ENCODE results near the gene MMD2.
"Not testable (repeated sequence)": the region's sequence is repeated elsewhere in the genome, so short reads cannot be mapped to it uniquely, and the experiment has no call there.

The MMD2 gene, protein sequence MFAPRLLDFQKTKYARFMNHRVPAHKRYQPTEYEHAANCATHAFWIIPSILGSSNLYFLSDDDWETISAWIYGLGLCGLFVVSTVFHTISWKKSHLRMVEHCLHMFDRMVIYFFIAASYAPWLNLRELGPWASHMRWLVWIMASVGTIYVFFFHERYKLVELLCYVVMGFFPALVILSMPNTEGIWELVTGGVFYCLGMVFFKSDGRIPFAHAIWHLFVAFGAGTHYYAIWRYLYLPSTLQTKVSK

DNA sequence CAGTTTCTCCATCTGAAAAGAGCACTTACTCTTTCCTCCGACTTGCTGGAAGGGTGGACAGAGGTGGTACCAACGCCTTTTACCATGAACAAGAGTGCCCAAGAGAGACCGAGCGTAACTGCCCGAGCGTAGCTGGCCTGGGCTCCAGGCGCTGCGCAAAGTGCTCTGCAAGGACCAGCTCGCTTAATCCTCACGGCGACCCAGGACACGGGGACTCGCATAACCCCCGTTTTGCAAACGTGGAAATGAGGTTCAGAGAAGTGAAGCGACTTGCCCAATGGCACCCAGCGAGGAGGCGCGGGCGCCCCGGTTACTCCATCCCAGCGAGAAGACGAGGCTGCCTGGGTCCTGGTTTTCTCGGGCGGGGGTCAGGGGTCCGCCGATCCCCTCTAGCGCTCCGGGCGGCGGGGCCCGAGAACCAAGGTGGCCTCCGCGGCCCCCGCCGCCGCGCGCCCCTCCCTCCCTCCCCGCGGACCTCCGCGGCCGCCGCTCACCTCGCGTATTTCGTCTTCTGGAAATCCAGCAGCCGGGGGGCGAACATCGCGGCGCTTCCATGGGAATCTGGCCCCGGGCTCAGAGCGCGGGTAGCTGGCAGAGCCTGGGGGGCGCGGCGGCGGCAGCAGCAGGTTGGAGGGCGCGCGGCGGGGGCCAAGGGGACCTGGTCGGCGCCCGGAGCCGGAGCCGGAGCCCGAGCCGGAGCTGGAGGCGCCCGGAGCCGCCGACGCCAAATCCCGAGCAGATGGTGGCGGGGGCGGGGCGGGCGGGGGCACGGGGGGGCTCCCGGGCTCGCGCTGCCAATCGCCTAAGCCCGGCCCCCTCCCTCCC lies at the start of gene MMD2:
Gene MMD2, minus strand, starts transcription at position 711 of the 825 bp plus-strand sequence. Its CDS starts 170 bp downstream, at position 541.
- no peak for DNase-seq

DNA sequence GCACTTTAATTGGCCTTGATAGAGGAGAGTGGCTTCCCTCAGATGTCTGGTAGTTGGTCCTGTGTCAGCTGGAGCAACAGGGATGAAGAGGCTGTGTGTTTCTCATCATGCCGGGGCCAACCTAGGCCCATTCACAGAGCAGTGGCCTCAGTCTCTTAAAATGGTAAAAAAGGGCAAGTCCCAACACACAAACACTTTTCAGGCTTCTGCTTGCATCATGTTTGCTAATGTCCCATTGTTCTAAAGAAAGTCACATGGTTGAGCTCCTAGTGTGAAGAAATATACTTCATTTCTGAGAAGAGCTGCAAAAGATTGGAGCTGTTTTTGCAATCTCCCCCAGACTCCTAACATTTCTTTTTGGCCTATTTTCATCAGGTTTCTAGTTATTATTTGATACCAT lies 46.1 kb upstream of the MMD2 start:
- DNase-seq = no peak

- DNase-seq = no peak
Measured at GRCh38 chr7:5001911-5002310, 42.9 kb upstream of the MMD2 start.

DNA sequence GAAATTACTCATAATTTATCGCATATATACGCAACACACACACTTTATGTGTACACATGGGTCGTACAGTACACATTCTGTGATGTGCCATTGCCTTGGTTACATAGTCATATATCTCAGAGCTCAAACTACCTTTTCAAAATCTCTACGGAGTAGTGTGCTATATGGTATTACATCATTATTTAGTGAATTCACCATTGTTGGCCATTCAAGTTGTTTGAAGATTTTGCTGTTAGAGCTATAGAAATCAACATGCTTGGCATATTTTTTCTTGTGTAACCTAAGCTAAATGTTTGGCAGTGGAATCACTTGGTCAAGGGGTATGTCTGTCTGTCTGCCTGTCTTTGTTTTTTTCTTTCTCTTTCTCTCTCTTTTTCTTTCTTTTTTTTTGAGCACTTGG lies 42.0 kb upstream of the MMD2 start:
- no peak for DNase-seq

GRCh38 chr7:4999369-4999950 lies 40.5 kb upstream of the MMD2 start:
- DNase-seq = no peak

DNA sequence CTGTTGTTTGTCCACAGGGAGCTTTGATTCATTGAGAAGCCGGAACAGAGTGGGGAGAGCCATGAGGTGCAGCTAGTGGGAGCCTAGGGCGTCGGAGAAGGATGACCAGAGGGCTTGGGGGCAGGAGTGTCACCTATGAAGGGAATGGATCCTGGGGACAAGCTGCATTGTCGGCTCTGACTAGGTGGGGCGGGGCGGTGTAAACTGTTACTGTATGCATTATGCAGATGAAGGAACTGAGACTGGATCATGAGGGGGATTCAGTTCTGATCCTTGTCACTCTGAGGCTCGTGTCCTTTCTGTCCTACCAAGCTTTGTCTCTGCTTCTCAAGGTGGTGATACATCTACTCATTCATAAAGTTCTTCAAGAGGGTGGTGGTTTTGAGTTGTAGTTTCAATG lies 39.9 kb upstream of the MMD2 start:
- DNase-seq = no peak

GRCh38 chr7:4998244-4998643 lies 39.3 kb upstream of the MMD2 start:
- DNase-seq = no peak

DNA sequence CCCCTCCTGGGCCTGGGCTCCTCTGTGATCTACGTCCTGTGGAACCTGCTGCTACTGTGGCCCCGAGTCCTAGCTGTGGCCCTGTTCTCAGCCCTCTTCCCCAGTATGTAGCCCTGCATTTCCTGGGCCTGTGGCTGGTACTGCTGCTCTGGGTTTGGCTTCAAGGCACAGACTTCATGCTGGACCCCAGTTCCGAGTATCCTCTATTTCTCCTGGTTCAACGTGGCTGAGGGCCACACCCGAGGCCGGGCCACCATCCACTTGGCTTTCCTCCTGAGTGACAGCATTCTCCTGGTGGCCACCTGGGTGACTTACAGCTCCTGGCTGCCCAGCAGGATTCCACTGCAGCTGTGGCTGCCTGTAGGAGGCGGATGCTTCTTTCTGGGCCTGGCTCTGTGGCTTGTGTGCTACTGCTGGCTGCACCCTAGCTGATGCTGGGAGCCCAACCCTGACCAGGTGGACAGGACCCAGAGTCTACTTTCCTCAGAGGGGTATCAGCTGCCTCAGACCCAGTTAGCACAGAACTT lies 37.8 kb upstream of the MMD2 start:
- no peak for DNase-seq

DNA sequence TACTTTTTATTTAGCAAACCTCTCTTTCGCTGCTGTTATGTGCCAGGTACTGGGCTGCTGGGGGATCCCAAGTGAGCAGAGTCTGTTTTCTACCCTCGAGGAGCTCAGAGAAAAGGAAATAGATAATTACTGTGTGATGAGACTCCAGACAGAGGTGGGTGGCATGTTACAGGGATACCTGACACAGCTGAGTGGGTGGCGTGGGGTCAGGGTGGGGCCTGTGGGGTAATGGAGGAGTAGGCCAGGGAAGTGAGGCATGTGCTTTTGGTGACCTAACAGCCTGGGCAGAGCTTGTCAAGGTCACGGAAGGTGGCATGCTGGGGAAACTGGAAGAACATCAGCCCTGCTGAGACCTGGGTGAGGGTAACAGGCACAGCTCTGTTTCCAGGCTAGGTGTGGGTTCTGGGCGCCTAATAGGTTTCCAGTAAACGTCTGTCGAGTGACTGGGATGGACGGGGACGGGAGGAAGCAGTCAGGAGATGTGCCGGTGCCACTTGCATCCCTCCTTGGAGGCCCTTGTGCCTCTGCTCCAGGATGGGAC lies 36.5 kb upstream of the MMD2 start:
- no peak for DNase-seq

GRCh38 chr7:4993471-4993870 lies 34.5 kb upstream of the MMD2 start:
- no peak for DNase-seq

DNA sequence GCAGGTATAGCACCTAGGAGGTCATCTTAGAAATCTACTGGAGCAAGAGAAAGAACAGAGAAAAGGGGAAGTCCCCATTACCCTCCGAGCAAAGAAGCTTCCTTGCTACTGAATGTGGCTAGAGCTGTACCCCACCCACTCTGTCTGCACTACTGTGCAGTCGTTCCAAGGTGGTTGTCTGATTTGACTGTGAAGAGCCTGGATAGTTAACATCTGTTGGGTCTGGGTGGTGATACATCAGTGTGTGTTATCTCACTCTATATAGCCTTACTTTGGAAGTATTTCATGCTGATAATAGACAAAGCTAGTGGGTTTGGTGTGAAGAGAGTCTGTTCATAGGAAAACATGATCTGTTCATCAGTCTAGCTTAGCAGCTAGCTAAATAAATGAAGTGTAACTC lies 23.8 kb upstream of the MMD2 start:
- DNase-seq = not testable (repeated sequence)

- not testable (repeated sequence) for DNase-seq
Measured at GRCh38 chr7:4981295-4981890, 22.4 kb upstream of the MMD2 start.

DNA sequence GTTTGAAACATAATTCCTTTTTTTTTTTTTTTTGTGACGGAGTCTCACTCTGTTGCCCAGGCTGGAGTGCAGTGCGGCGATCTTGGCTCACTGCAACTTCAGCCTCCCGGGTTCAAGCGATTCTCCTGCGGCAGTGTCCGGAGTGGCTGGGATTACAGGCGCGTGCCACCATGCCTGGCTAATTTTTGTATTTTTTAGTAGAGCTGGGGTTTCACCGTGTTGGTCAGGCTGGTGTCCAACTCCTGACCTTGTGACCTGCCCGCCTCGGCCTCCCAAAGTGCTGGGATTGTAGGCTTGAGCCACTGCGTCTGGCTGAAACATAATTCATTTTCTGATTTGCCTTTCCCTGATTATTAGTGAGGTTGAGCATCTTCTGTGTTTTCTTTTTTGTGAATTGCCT lies 16.6 kb upstream of the MMD2 start:
- not testable (repeated sequence) for DNase-seq

GRCh38 chr7:4973728-4974198 lies 14.8 kb upstream of the MMD2 start:
- peak; percentile 96 to 97 for DNase-seq

- not testable (repeated sequence) for DNase-seq
Measured at GRCh38 chr7:4972446-4972845, 13.5 kb upstream of the MMD2 start.

GRCh38 chr7:4965295-4966022 lies 6.5 kb upstream of the MMD2 start:
- no peak for DNase-seq

- DNase-seq = no peak
Measured at GRCh38 chr7:4964506-4964905, 5.5 kb upstream of the MMD2 start.

DNA sequence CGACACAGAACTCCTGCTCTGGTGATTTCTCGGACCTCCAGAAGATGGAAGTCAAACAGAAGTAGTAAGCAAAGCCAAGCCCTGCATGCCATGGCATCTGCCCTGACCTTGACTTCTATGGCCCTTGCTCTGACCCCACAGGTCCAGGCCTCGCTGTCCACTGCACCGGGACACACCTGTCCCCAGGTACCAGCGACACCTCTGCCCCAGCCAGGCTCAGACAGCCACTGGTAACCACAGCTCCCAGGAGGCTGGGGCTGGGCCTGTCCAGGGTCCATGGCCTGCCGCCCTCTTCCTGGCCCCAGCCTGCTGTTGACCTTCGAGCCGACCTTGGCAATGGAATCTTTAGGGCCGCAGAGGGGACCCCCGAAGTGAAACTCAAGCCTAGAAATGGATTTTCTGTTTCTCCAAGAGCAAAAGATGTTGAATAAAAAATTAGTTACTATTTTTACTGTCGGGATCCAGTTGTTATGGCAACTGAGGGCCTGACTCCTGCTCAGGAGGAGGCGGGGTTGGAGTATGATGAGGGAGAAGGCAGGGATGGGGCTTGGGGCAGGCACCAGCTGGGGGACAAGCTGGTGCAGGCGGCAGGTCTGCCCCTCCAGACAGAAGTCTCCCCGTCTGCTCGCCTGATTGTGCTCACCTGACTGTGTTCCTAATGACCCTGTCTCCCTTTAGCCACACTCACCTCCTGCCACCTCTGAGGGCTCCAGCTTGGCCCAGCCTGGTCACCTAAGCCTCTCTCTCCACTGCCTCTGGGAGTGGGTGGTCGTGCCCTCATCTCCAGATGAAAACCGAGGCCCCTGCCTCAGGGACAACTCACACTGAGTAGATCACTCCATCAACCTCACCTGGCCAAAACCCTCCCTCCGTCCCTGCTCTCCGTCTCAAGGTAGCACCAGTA lies 4.1 kb upstream of the MMD2 start:
- no peak for DNase-seq

GRCh38 chr7:4960363-4960762 lies 1.4 kb upstream of the MMD2 start:
- no peak for DNase-seq

DNA sequence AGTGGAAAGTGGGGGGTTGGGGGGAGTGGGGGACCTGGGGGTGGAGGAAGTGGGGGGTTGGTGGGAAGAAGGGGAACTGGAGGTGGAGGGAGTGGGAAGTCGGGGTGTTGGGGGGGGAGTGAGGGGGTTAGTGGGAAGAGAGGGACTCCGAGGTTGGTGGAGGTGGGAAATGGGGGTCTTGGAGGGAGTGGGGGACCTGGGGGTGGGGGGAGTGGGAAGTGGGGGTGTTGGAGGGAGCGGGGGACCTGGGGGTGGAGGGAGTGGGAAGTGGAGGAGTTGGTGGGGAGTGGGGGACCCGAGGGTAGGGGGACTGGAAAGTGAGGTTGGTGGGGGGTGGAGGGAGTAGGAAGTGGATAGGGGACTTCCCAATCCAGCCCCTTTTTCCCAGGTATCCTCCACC lies 906 bp upstream of the MMD2 start:
- no peak for DNase-seq

DNA sequence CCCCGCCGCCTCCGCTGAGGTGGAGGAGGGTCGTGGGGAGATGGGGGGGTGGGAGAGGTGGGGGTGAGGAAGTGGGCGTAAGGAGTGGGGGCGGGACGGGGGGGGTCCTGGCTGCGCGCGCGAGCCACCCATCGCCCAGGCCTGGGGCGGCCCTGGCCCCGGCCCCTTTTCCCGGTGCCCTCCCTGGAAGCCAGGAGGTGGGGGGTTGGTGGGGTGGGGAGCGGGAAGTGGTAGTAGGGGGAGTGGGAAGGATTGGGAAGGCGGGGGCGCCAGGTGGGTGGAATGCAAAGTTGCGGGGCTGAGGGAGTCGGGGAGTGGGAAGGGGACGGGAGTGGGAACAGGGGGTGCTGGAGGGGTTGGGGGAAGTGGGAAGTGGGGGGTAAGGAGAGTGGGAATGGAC lies 319 bp upstream of the MMD2 start:
- DNase-seq = no peak
